ENCODE results near the gene VAV2. TPM values are rescaled to one million over a fixed set of nuclear protein-coding genes. Genes with fewer than 3 reads are reported as not detected.

Gene VAV2
- total and polyA plus RNA-seq, 8 donors, result 25.3 to 44.1 (median 35.5) TPM

DNA sequence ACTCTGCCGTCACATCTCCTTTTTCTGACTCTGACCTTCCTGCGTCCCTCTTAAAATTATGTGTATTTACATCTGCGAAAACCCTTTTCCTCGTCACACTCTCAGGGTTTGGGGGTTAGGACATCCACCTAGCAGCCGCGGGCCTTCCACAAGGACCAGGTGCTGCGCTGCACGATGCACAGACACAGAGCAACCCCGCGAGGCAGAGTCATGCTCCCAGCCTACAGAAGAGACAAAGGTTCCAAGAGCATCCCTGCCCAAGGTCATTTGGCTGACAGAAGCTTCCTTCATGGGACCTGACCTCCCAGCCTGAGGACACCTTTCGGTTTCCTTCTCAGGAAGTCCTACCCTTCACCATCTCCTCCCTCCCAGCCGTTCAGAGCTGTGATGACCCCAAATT lies 135.3 kb downstream of the VAV2 start:
- no peak overlapping the region for H3K4me3 ChIP-seq
- DNase-seq (peak in 1 of 4 donors; percentile 14), ATAC-seq (no peak)
- no peaks in the 10 kb centered on the region for H3K9me3 ChIP-seq
- H3K36me3 ChIP-seq, result peaks cover 0 to 7% of the 10 kb centered on the region in 2 donors
- intact Hi-C loops (cut with DNase I), result no loop called here
- TF ChIP-seq, protein P1, sequence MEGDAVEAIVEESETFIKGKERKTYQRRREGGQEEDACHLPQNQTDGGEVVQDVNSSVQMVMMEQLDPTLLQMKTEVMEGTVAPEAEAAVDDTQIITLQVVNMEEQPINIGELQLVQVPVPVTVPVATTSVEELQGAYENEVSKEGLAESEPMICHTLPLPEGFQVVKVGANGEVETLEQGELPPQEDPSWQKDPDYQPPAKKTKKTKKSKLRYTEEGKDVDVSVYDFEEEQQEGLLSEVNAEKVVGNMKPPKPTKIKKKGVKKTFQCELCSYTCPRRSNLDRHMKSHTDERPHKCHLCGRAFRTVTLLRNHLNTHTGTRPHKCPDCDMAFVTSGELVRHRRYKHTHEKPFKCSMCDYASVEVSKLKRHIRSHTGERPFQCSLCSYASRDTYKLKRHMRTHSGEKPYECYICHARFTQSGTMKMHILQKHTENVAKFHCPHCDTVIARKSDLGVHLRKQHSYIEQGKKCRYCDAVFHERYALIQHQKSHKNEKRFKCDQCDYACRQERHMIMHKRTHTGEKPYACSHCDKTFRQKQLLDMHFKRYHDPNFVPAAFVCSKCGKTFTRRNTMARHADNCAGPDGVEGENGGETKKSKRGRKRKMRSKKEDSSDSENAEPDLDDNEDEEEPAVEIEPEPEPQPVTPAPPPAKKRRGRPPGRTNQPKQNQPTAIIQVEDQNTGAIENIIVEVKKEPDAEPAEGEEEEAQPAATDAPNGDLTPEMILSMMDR (IDR thresholded peaks at IDR 0.05), result no peak
- peak overlapping the region in 1 of 2 donors; percentile 91 for H3K27ac ChIP-seq
- H3K27me3 ChIP-seq, result no peaks in the 10 kb centered on the region
- H3K4me1 ChIP-seq, result peaks cover 0 to 29% of the 10 kb centered on the region in 2 donors

- TF ChIP-seq, protein P1 (IDR thresholded peaks at IDR 0.05), result no peak
- intact Hi-C loops (cut with DNase I), result no loop called here
- Histone ChIP-seq H3K27ac (peak overlapping the region; percentile 47 to 91), H3K4me3 (no peak overlapping the region), H3K9me3 (no peaks in the 10 kb centered on the region), H3K27me3 (no peaks in the 10 kb centered on the region), H3K4me1 (peaks cover 0 to 25% of the 10 kb centered on the region in 2 donors), H3K36me3 (peaks cover 0 to 7% of the 10 kb centered on the region in 2 donors)
- DNase-seq (peak; percentile 51 to 82 (median 75)), ATAC-seq (peak; percentile 67)
These were observed 136.2 kb downstream of the VAV2 start for GRCh38 chr9:133855802-133856521.

DNA sequence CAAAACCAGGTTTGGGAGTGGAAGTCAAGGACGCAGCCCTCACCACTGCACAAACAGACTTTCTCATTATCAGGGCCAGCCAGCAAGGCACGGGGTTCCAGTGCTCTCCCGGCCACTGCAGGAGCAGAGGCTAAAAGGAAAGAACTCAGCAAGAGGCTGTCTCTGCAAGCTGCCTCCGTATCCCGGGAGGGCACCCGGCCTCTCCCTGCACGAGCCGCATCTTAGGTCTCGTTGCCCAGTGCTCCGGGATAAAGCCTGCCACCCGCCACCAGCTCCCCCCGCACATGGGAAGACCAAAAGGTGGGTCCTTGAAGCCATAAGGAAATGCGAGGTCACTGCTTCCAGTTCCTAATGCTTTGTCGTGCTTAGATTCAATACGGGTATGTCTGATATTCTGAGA lies 136.8 kb downstream of the VAV2 start:
- Histone ChIP-seq H3K4me1 (peaks cover 0 to 25% of the 10 kb centered on the region in 2 donors), H3K4me3 (no peak overlapping the region), H3K27me3 (no peaks in the 10 kb centered on the region), H3K9me3 (no peaks in the 10 kb centered on the region), H3K36me3 (peaks cover 0 to 4% of the 10 kb centered on the region in 2 donors), H3K27ac (peak overlapping the region; percentile 47 to 91)
- ATAC-seq (no peak), DNase-seq (peak in 1 of 4 donors; percentile 69)
- TF ChIP-seq, protein P1 (IDR thresholded peaks at IDR 0.05), result no peak
- intact Hi-C loops (cut with DNase I), result no loop called here

DNA sequence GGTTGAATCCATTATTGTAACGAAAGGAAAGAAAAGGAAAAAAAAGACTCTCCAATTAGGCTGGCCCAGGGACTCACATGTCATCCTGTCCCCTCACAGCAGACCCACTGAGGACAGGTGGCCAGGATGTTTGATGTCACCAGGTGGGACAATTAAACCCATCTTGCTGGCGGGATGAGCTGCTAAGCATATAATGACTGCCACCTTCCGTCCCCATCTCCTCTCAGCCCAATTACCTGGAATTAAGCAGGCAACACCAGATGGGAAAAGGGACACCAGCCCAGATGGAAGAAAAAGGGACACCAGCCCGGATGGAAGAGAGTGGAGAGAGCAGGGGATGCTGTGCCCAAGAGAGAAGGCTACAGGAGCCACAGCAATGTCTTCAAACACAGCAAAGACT lies 137.4 kb downstream of the VAV2 start:
- Histone ChIP-seq H3K27me3 (no peaks in the 10 kb centered on the region), H3K9me3 (no peaks in the 10 kb centered on the region), H3K27ac (peak overlapping the region in 1 of 2 donors; percentile 91), H3K4me3 (no peak overlapping the region), H3K36me3 (no peaks in the 10 kb centered on the region), H3K4me1 (peaks cover 0 to 25% of the 10 kb centered on the region in 2 donors)
- ATAC-seq, result no peak
- TF ChIP-seq, protein P1 (IDR thresholded peaks at IDR 0.05), result no peak
- intact Hi-C loops (cut with DNase I), result no loop called here
- DNase-seq, result no peak

DNA sequence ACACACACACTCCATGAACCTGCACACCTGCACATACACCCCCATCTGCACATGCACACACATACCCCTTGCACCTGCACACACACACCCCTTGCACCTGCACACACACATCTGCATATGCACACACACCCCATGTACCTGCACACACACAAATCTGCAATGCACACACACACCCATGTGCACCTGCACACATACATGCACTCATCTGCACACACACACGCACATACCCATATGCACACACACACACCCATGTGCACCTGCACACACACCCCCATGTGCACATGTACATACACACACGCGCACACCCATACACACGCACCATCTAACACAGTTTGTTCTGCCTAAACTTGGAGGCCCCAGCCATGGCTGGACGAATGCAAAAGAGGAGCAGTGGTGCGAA lies 138.1 kb downstream of the VAV2 start:
- Histone ChIP-seq H3K9me3 (no peaks in the 10 kb centered on the region), H3K4me1 (peaks cover 0 to 25% of the 10 kb centered on the region in 2 donors), H3K27me3 (no peaks in the 10 kb centered on the region), H3K36me3 (no peaks in the 10 kb centered on the region), H3K27ac (no peak overlapping the region), H3K4me3 (no peak overlapping the region)
- ATAC-seq (no peak), DNase-seq (no peak)
- TF ChIP-seq, protein P1 (IDR thresholded peaks at IDR 0.05), result no peak
- intact Hi-C loops (cut with DNase I), result no loop called here

All from left lung (tissue), 10 donors.